Measurements from ENCODE around the gene GGTLC1. TPM values are rescaled to one million over a fixed set of nuclear protein-coding genes. Genes with fewer than 3 reads are reported as not detected.

Gene GGTLC1
- total RNA-seq (not detected), polyA plus RNA-seq (ENCODE audit: insufficient read length in 2 of 2) (not detected)
- long read RNA-seq, donor 1, result 0 reads
- long read RNA-seq, donor 2, result 0 reads
- long read RNA-seq, donor 3, result 0 reads
- long read RNA-seq, donor 4, partial matches to known transcripts, result 0 of 4 reads
- long read RNA-seq, donor 4, other reads (novel, unspliced or antisense), result 0 of 4 reads

GRCh38 chr20:23988561-23988960 is at the start of gene GGTLC1:
Gene GGTLC1, minus strand, starts transcription at chr20:23988779. Its CDS starts 2,168 bp downstream, at chr20:23986611.
- no peaks in the 10 kb centered on the region for H3K27me3 ChIP-seq (ENCODE audit: control insufficient read depth, insufficient read depth, low read length)
- H3K36me3 ChIP-seq (ENCODE audit: control insufficient read depth, insufficient read depth, low read length), result no peaks in the 10 kb centered on the region
- no peak within 1 kb of the TSS for H3K27ac ChIP-seq (ENCODE audit: low read depth, low read length)
- WGBS (ENCODE audit: insufficient coverage), result 90% methylated on average over 25 of the region's 26 CpGs
- H3K4me3 ChIP-seq (ENCODE audit: low read depth, low read length), result no peak within 1 kb of the TSS
- H3K9me3 ChIP-seq (ENCODE audit: control insufficient read depth, insufficient read depth, low read length), result no peaks in the 10 kb centered on the region
- no peak for DNase-seq (ENCODE audit: low read depth in 4 of 6, low spot score in 6 of 6)
- no peaks in the 10 kb centered on the region for H3K4me1 ChIP-seq (ENCODE audit: control insufficient read depth, insufficient read depth, low read length)

- Histone ChIP-seq H3K9me3 (ENCODE audit: control insufficient read depth, insufficient read depth, low read length) (no peaks in the 10 kb centered on the region), H3K4me3 (ENCODE audit: low read depth, low read length) (no peak overlapping the region), H3K36me3 (ENCODE audit: control insufficient read depth, insufficient read depth, low read length) (no peaks in the 10 kb centered on the region), H3K27ac (ENCODE audit: low read depth, low read length) (no peak overlapping the region), H3K4me1 (ENCODE audit: control insufficient read depth, insufficient read depth, low read length) (no peaks in the 10 kb centered on the region), H3K27me3 (ENCODE audit: control insufficient read depth, insufficient read depth, low read length) (no peaks in the 10 kb centered on the region)
- 91% methylated on average over 2 of the region's 2 CpGs for WGBS (ENCODE audit: insufficient coverage)
- DNase-seq (ENCODE audit: low read depth in 4 of 6, low spot score in 6 of 6), result no peak
Measured at GRCh38 chr20:24034820-24035219, 46.2 kb upstream of the GGTLC1 start.

GRCh38 chr20:24033565-24033964 is 45.0 kb upstream of the GGTLC1 start:
- WGBS (ENCODE audit: insufficient coverage), result no CpG with 5 or more reads among the region's 3 CpGs
- Histone ChIP-seq H3K27ac (ENCODE audit: low read depth, low read length) (no peak overlapping the region), H3K36me3 (ENCODE audit: control insufficient read depth, insufficient read depth, low read length) (no peaks in the 10 kb centered on the region), H3K9me3 (ENCODE audit: control insufficient read depth, insufficient read depth, low read length) (no peaks in the 10 kb centered on the region), H3K4me1 (ENCODE audit: control insufficient read depth, insufficient read depth, low read length) (no peaks in the 10 kb centered on the region), H3K27me3 (ENCODE audit: control insufficient read depth, insufficient read depth, low read length) (no peaks in the 10 kb centered on the region), H3K4me3 (ENCODE audit: low read depth, low read length) (no peak overlapping the region)
- DNase-seq (ENCODE audit: low read depth in 4 of 6, low spot score in 6 of 6), result no peak

- H3K4me3 ChIP-seq (ENCODE audit: low read depth, low read length), result no peak overlapping the region
Measured at GRCh38 chr20:24033151-24033550, 44.6 kb upstream of the GGTLC1 start.

GRCh38 chr20:24032400-24032898 is 43.9 kb upstream of the GGTLC1 start:
- no peaks in the 10 kb centered on the region for H3K9me3 ChIP-seq (ENCODE audit: control insufficient read depth, insufficient read depth, low read length)
- no CpG with 5 or more reads among the region's 5 CpGs for WGBS (ENCODE audit: insufficient coverage)

More at GRCh38 chr20:24033151-24033550, 44.6 kb upstream of the GGTLC1 start:
- Histone ChIP-seq H3K36me3 (ENCODE audit: control insufficient read depth, insufficient read depth, low read length) (no peaks in the 10 kb centered on the region), H3K27ac (ENCODE audit: low read depth, low read length) (no peak overlapping the region), H3K27me3 (ENCODE audit: control insufficient read depth, insufficient read depth, low read length) (no peaks in the 10 kb centered on the region), H3K9me3 (ENCODE audit: control insufficient read depth, insufficient read depth, low read length) (no peaks in the 10 kb centered on the region), H3K4me1 (ENCODE audit: control insufficient read depth, insufficient read depth, low read length) (no peaks in the 10 kb centered on the region)
- no peak for DNase-seq (ENCODE audit: low read depth in 4 of 6, low spot score in 6 of 6)

GRCh38 chr20:24027229-24027628 is 38.6 kb upstream of the GGTLC1 start:
- Histone ChIP-seq H3K27ac (ENCODE audit: low read depth, low read length) (no peak overlapping the region), H3K4me3 (ENCODE audit: low read depth, low read length) (no peak overlapping the region), H3K4me1 (ENCODE audit: control insufficient read depth, insufficient read depth, low read length) (no peaks in the 10 kb centered on the region), H3K36me3 (ENCODE audit: control insufficient read depth, insufficient read depth, low read length) (no peaks in the 10 kb centered on the region), H3K9me3 (ENCODE audit: control insufficient read depth, insufficient read depth, low read length) (no peaks in the 10 kb centered on the region), H3K27me3 (ENCODE audit: control insufficient read depth, insufficient read depth, low read length) (no peaks in the 10 kb centered on the region)
- no peak for DNase-seq (ENCODE audit: low read depth in 4 of 6, low spot score in 6 of 6)
- 83% methylated on average over 6 of the region's 6 CpGs for WGBS (ENCODE audit: insufficient coverage)

More at GRCh38 chr20:24032400-24032898, 43.9 kb upstream of the GGTLC1 start:
- no peak overlapping the region for H3K27ac ChIP-seq (ENCODE audit: low read depth, low read length)
- H3K36me3 ChIP-seq (ENCODE audit: control insufficient read depth, insufficient read depth, low read length), result no peaks in the 10 kb centered on the region
- no peak for DNase-seq (ENCODE audit: low read depth in 4 of 6, low spot score in 6 of 6)
- no peak overlapping the region for H3K4me3 ChIP-seq (ENCODE audit: low read depth, low read length)
- no peaks in the 10 kb centered on the region for H3K4me1 ChIP-seq (ENCODE audit: control insufficient read depth, insufficient read depth, low read length)
- no peaks in the 10 kb centered on the region for H3K27me3 ChIP-seq (ENCODE audit: control insufficient read depth, insufficient read depth, low read length)

GRCh38 chr20:24022621-24023180 is 34.1 kb upstream of the GGTLC1 start:
- Histone ChIP-seq H3K27me3 (ENCODE audit: control insufficient read depth, insufficient read depth, low read length) (no peaks in the 10 kb centered on the region), H3K36me3 (ENCODE audit: control insufficient read depth, insufficient read depth, low read length) (no peaks in the 10 kb centered on the region), H3K4me3 (ENCODE audit: low read depth, low read length) (no peak overlapping the region), H3K4me1 (ENCODE audit: control insufficient read depth, insufficient read depth, low read length) (peaks cover 4% of the 10 kb centered on the region), H3K9me3 (ENCODE audit: control insufficient read depth, insufficient read depth, low read length) (no peaks in the 10 kb centered on the region), H3K27ac (ENCODE audit: low read depth, low read length) (no peak overlapping the region)
- no CpG with 5 or more reads among the region's 4 CpGs for WGBS (ENCODE audit: insufficient coverage)
- DNase-seq (ENCODE audit: low read depth in 4 of 6, low spot score in 6 of 6), result peak in 1 of 6 donors; percentile 92

GRCh38 chr20:24018796-24019195 is 30.2 kb upstream of the GGTLC1 start:
- Histone ChIP-seq H3K27me3 (ENCODE audit: control insufficient read depth, insufficient read depth, low read length) (no peaks in the 10 kb centered on the region), H3K4me1 (ENCODE audit: control insufficient read depth, insufficient read depth, low read length) (peaks cover 4% of the 10 kb centered on the region), H3K27ac (ENCODE audit: low read depth, low read length) (no peak overlapping the region), H3K36me3 (ENCODE audit: control insufficient read depth, insufficient read depth, low read length) (no peaks in the 10 kb centered on the region), H3K4me3 (ENCODE audit: low read depth, low read length) (no peak overlapping the region), H3K9me3 (ENCODE audit: control insufficient read depth, insufficient read depth, low read length) (no peaks in the 10 kb centered on the region)
- 30% methylated on average over 1 of the region's 2 CpGs for WGBS (ENCODE audit: insufficient coverage)
- DNase-seq (ENCODE audit: low read depth in 4 of 6, low spot score in 6 of 6), result no peak

- no CpG with 5 or more reads among the region's 3 CpGs for WGBS (ENCODE audit: insufficient coverage)
- H3K9me3 ChIP-seq (ENCODE audit: control insufficient read depth, insufficient read depth, low read length), result no peaks in the 10 kb centered on the region
- no peaks in the 10 kb centered on the region for H3K36me3 ChIP-seq (ENCODE audit: control insufficient read depth, insufficient read depth, low read length)
- peaks cover 4% of the 10 kb centered on the region for H3K4me1 ChIP-seq (ENCODE audit: control insufficient read depth, insufficient read depth, low read length)
- H3K4me3 ChIP-seq (ENCODE audit: low read depth, low read length), result no peak overlapping the region
- no peak for DNase-seq (ENCODE audit: low read depth in 4 of 6, low spot score in 6 of 6)
- H3K27ac ChIP-seq (ENCODE audit: low read depth, low read length), result no peak overlapping the region
- H3K27me3 ChIP-seq (ENCODE audit: control insufficient read depth, insufficient read depth, low read length), result no peaks in the 10 kb centered on the region
Measured at GRCh38 chr20:24017458-24017755, 28.8 kb upstream of the GGTLC1 start.
